Ovary (tissue), 9 donors: Measurements from ENCODE around the gene PLEKHG4B. TPM values are rescaled to one million over a fixed set of nuclear protein-coding genes. Genes with fewer than 3 reads are reported as not detected.
"Not testable (repeated sequence)": the region's sequence is repeated elsewhere in the genome, so short reads cannot be mapped to it uniquely, and the experiment has no call there.

ENCODE experiments used
- DNase-seq, 5 donors: peaks; one replicate each; pipeline ENCODE4 v3.0.0-alpha.2; 2019 to 2020
- H3K27ac ChIP-seq, 2 donors: fragments of 200-600 bp; one replicate each; pipeline versions ENCODE4 v1.5.1 to v1.8.0; 2019 to 2022
- H3K27me3 ChIP-seq: fragments of 200-600 bp; one replicate; pipeline ENCODE4 v1.8.0; 2022
- H3K36me3 ChIP-seq: fragments of 200-600 bp; sonication (generic); one replicate; pipeline ENCODE4 v1.5.1; 2019
- H3K4me1 ChIP-seq: one replicate; pipeline ENCODE4 v1.8.1; 2013; ENCODE audit warnings: mild to moderate bottlenecking, moderate library complexity; ENCODE audit not compliant: insufficient read depth
- H3K4me3 ChIP-seq: fragments of 200-600 bp; sonication (generic); one replicate; pipeline ENCODE4 v1.5.1; 2017
- H3K9me3 ChIP-seq, 2 donors: fragments of 200-600 bp in 1 of 2; sonication (generic) in 1 of 2; one replicate each; pipeline versions ENCODE4 v1.5.1 to v1.8.1; 2013 to 2019; ENCODE audit warnings: mild to moderate bottlenecking in 1 of 2, moderate library complexity in 1 of 2
- CTCF ChIP-seq, 3 donors: fragments of 450-650 bp in 2 of 3; fragments of 200-600 bp in 1 of 3; IDR thresholded peaks; one replicate each; pipeline versions ENCODE4 v1.5.1 to v1.8.0; 2016 to 2022; ENCODE audit warnings: antibody characterized with exemption in 3 of 3, mild to moderate bottlenecking in 1 of 3
- EP300 ChIP-seq: sonication (generic); formaldehyde crosslinking; IDR thresholded peaks from one replicate; pipeline ENCODE4 v1.6.1; 2017; ENCODE audit warnings: antibody characterized with exemption
- POLR2A ChIP-seq: fragments of 450-650 bp; IDR thresholded peaks from one replicate; pipeline ENCODE4 v1.6.1; 2017; ENCODE audit warnings: antibody characterized with exemption, mild to moderate bottlenecking, moderate library complexity
- WGBS, 3 donors: extraction: QIAGEN DNeasy Blood & Tissue Kit in 1 of 3; methylation state at CpG; one replicate each; pipeline versions ENCODE4 v1.1.5 to v1.1.7; 2013 to 2017; 5-methylcytosine and 5-hydroxymethylcytosine counted together
- intact Hi-C, 4 donors: fragments of 100-400 bp; cut with DNase I; formaldehyde crosslinking; loops; one replicate each; pipeline versions ENCODE4 v1.11.0 to v1.15.1; 2022 to 2023
- polyA plus RNA-seq, 2 donors: library from polyadenylated mRNA; stranded (reverse); fragments of 200-250 nt in 1 of 2; fragments of 350-450 nt in 1 of 2; fragmentation: Illumina TruSeq in 1 of 2; extraction: RNeasy Lipid Tissue Mini Kit (QIAGEN cat#74804) in 1 of 2; gene quantifications; one replicate each; pipeline ENCODE4 v1.2.3, GENCODE V29; 2013 to 2014
- total RNA-seq, 7 donors: library from RNA; depleted of rRNA in 2 of 7; stranded (reverse); fragments of >200 nt in 2 of 7; fragmentation: NEBNext Ultra II Directional in 3 of 7; extraction: Animal tissue kit (Norgen Biotek cat#: 25700) in 3 of 7; gene quantifications; one replicate each; pipeline versions ENCODE4 v1.1.0 to v1.2.4, GENCODE V29; 2016 to 2023
- donor health status: DM: no; HTN: no; CAD: no; lungs with moderate emphysema.
- donor health status: DM: no; HTN: no; CAD: no.
- donor health status: Bipolar disorder and iron deficiency.
- donor health status: DM: yes; HTN: yes; CAD: no.
- donor health status: DM: no; HTN: no; CAD: no.
- donor health status: DM: yes; HTN: yes; CAD: no.

PLEKHG4B gene
- total and polyA plus RNA-seq, 9 donors: 0.47 to 4.0 (median 1.8) TPM

- Histone ChIP-seq H3K9me3 (no peaks in the 10 kb centered on the region), H3K4me1 (peaks cover 5% of the 10 kb centered on the region), H3K36me3 (no peaks in the 10 kb centered on the region), H3K4me3 (no peak overlapping the region), H3K27me3 (no peaks in the 10 kb centered on the region), H3K27ac (no peak overlapping the region)
- WGBS, 3 donors: 82 to 88% (median 88%) methylated on average over 15 of the region's 15 CpGs
- intact Hi-C loops: no loop called here
- no peak for TF ChIP-seq POLR2A
- TF ChIP-seq CTCF (IDR thresholded peaks at IDR 0.05): no peak
- TF ChIP-seq EP300: no peak
- no peak for DNase-seq
These were observed 102.1 kb downstream of the PLEKHG4B start for GRCh38 chr5:194102-194501.

GRCh38 chr5:194603-195209 lies 102.7 kb downstream of the PLEKHG4B start:
- no peak overlapping the region for H3K27ac ChIP-seq
- no peak overlapping the region for H3K4me3 ChIP-seq
- H3K27me3 ChIP-seq: no peaks in the 10 kb centered on the region
- WGBS, 3 donors: 92 to 94% (median 92%) methylated on average over 36 of the region's 36 CpGs
- H3K9me3 ChIP-seq: no peaks in the 10 kb centered on the region
- H3K36me3 ChIP-seq: no peaks in the 10 kb centered on the region
- DNase-seq: peak in 1 of 5 donors; percentile 23
- TF ChIP-seq POLR2A (no peak), EP300 (no peak), CTCF (IDR thresholded peaks at IDR 0.05) (no peak)
- intact Hi-C loops: no loop called here
- H3K4me1 ChIP-seq: peaks cover 5% of the 10 kb centered on the region

- WGBS, 3 donors: 79 to 86% (median 80%) methylated on average over 33 of the region's 33 CpGs
- intact Hi-C loops: no loop called here
- no peak for TF ChIP-seq POLR2A
- no peak for TF ChIP-seq EP300
- no peak for TF ChIP-seq CTCF (IDR thresholded peaks at IDR 0.05)
- Histone ChIP-seq H3K27ac (no peak overlapping the region), H3K36me3 (no peaks in the 10 kb centered on the region), H3K4me3 (no peak overlapping the region), H3K4me1 (peaks cover 5% of the 10 kb centered on the region), H3K9me3 (no peaks in the 10 kb centered on the region), H3K27me3 (no peaks in the 10 kb centered on the region)
- peak in 1 of 5 donors; percentile 17 for DNase-seq
These were observed 103.6 kb downstream of the PLEKHG4B start for GRCh38 chr5:195401-196160.

- H3K27me3 ChIP-seq: no peaks in the 10 kb centered on the region
- intact Hi-C loops: no loop called here
- TF ChIP-seq POLR2A: no peak
- no peak for TF ChIP-seq CTCF (IDR thresholded peaks at IDR 0.05)
- TF ChIP-seq EP300: no peak
- H3K4me1 ChIP-seq: peaks cover 3% of the 10 kb centered on the region
- H3K36me3 ChIP-seq: no peaks in the 10 kb centered on the region
- no peaks in the 10 kb centered on the region for H3K9me3 ChIP-seq
- no peak overlapping the region for H3K4me3 ChIP-seq
- no peak overlapping the region for H3K27ac ChIP-seq
- WGBS, 3 donors: 64 to 86% (median 83%) methylated on average over 7 to 10 of the region's 10 CpGs
- DNase-seq: peak in 1 of 5 donors; percentile 30
These were observed 104.4 kb downstream of the PLEKHG4B start for GRCh38 chr5:196350-196749.

- H3K27ac ChIP-seq, H3K4me3 ChIP-seq, H3K27me3 ChIP-seq, H3K36me3 ChIP-seq, intact Hi-C loops, H3K9me3 ChIP-seq, H3K4me1 ChIP-seq: not testable (repeated sequence)
- peak in 2 of 5 donors; percentile 29 to 48 for DNase-seq
- WGBS, 3 donors: 5 to 19% (median 6%) methylated on average over 18 of the region's 18 CpGs
These were observed 105.1 kb downstream of the PLEKHG4B start for GRCh38 chr5:197031-197430.
